Neural cell (in vitro differentiated cells): ENCODE results near the gene TEX14.

Experiments
- CTCF ChIP-seq: fragments of 450-650 bp; IDR thresholded peaks from 2 replicates; pipeline ENCODE4 v1.5.1; 2014; ENCODE audit warnings: antibody characterized with exemption, mild to moderate bottlenecking, moderate library complexity; ENCODE audit not compliant: poor library complexity, severe bottlenecking
- EP300 ChIP-seq: fragments of 450-650 bp; conservative IDR thresholded peaks from 2 replicates; pipeline ENCODE4 v1.6.1; 2014; ENCODE audit warnings: antibody characterized with exemption, mild to moderate bottlenecking, moderate library complexity; ENCODE audit not compliant: poor library complexity, severe bottlenecking
- RAD21 ChIP-seq: fragments of 450-650 bp; conservative IDR thresholded peaks from 2 replicates; pipeline ENCODE4 v1.6.1; 2014; ENCODE audit warnings: antibody characterized with exemption, mild to moderate bottlenecking, moderate library complexity

DNA sequence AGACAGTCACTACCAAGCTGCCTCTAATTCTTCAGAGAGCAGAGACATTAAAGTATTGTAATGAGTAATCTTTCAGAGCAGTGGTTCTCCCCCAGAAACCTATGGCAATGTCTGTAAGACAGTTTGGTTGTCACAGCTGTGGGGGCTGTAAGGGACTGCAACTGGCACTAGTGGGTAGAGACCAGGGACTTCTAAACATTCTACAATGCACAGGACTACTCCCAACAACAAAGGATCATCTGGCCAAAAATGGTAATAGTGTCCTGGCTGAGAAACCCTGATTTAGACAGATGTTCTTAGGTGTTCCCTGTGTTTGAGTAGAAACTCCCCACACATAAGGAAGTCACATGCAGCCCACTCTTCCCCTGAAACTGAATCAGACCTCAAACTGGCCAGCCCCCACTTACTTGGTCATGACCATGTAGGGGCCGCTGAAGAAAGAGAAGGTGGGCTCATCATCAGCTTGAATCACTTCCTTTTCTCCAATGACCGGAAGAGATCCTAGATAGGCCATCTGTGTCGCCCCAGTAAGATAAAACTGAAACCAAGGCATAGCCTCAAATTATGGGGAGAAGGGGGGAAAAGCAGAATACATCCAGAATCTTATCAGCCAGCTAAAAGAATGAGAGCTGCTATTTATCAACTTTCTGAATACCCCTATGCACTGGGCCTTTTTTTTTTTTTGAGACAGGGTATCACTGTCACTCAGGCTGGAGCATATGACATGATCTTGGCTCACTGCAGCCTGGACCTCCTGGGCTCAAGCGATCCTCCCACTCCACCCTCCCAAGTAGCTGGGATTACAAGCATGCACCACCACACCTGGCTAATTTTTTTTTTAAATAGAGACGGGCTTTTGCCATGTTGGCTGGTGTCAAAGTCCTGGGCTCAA lies 75.8 kb downstream of the TEX14 start:
- TF ChIP-seq RAD21 (no peak), EP300 (no peak), CTCF (no peak)
